HUES6 (cell line): ENCODE results near the gene DOCK6.

Experiments
- H3K27ac ChIP-seq: 2 replicates; pipeline ENCODE4 v1.7.0; 2013; ENCODE audit warnings: low read depth, mild to moderate bottlenecking, low read length, inconsistent platforms
- H3K27me3 ChIP-seq: 2 replicates; pipeline ENCODE4 v1.6.1; 2013; ENCODE audit warnings: low read length; ENCODE audit not compliant: control insufficient read depth, insufficient read depth
- H3K36me3 ChIP-seq: 2 replicates; pipeline ENCODE4 v1.6.1; 2013; ENCODE audit warnings: low read length; ENCODE audit not compliant: control insufficient read depth, insufficient read depth
- H3K4me1 ChIP-seq: 2 replicates; pipeline ENCODE4 v1.6.1; 2013; ENCODE audit warnings: low read length; ENCODE audit not compliant: control insufficient read depth, insufficient read depth
- H3K4me3 ChIP-seq: 2 replicates; pipeline ENCODE4 v1.5.1; 2013; ENCODE audit warnings: low read depth, low read length
- H3K9ac ChIP-seq: one replicate; pipeline ENCODE4 v1.6.1; 2013; ENCODE audit warnings: mild to moderate bottlenecking, low read length
- H3K9me3 ChIP-seq: 2 replicates; pipeline ENCODE4 v1.6.1; 2013; ENCODE audit warnings: low read depth, low read length; ENCODE audit not compliant: control insufficient read depth, insufficient read depth

Gene DOCK6

GRCh38 chr19:11177592-11177991 lies 84.7 kb downstream of the DOCK6 start:
- Histone ChIP-seq H3K27me3 (no peaks in the 10 kb centered on the region), H3K9ac (no peak overlapping the region), H3K27ac (no peak overlapping the region), H3K4me1 (peaks cover 4% of the 10 kb centered on the region; the same call in 1 of the 2 replicates), H3K9me3 (no peaks in the 10 kb centered on the region), H3K4me3 (no peak overlapping the region), H3K36me3 (peaks cover 52% of the 10 kb centered on the region)

GRCh38 chr19:11176466-11177193 lies 85.7 kb downstream of the DOCK6 start:
- no peak overlapping the region for H3K27ac ChIP-seq
- H3K27me3 ChIP-seq = no peaks in the 10 kb centered on the region
- H3K4me3 ChIP-seq = no peak overlapping the region
- no peaks in the 10 kb centered on the region for H3K9me3 ChIP-seq
- no peak overlapping the region for H3K9ac ChIP-seq
- H3K36me3 ChIP-seq = peaks cover 57% of the 10 kb centered on the region
- peaks cover 4% of the 10 kb centered on the region; the same call in 1 of the 2 replicates for H3K4me1 ChIP-seq

GRCh38 chr19:11175920-11176319 lies 86.4 kb downstream of the DOCK6 start:
- H3K27me3 ChIP-seq = no peaks in the 10 kb centered on the region
- peaks cover 57% of the 10 kb centered on the region for H3K36me3 ChIP-seq
- no peaks in the 10 kb centered on the region for H3K9me3 ChIP-seq
- H3K27ac ChIP-seq = no peak overlapping the region
- H3K9ac ChIP-seq = no peak overlapping the region
- no peak overlapping the region for H3K4me3 ChIP-seq
- H3K4me1 ChIP-seq = peaks cover 4% of the 10 kb centered on the region; the same call in 1 of the 2 replicates

GRCh38 chr19:11174336-11174735 lies 88.0 kb downstream of the DOCK6 start:
- H3K27me3 ChIP-seq = no peaks in the 10 kb centered on the region
- H3K4me1 ChIP-seq = no peaks in the 10 kb centered on the region
- H3K4me3 ChIP-seq = no peak overlapping the region
- no peak overlapping the region for H3K27ac ChIP-seq
- peaks cover 63% of the 10 kb centered on the region for H3K36me3 ChIP-seq
- H3K9me3 ChIP-seq = no peaks in the 10 kb centered on the region
- H3K9ac ChIP-seq = no peak overlapping the region

- Histone ChIP-seq H3K4me1 (no peaks in the 10 kb centered on the region), H3K4me3 (no peak overlapping the region), H3K27me3 (no peaks in the 10 kb centered on the region), H3K36me3 (peaks cover 66% of the 10 kb centered on the region), H3K9me3 (no peaks in the 10 kb centered on the region), H3K27ac (no peak overlapping the region), H3K9ac (no peak overlapping the region)
Measured at GRCh38 chr19:11173516-11174155, 88.7 kb downstream of the DOCK6 start.

- H3K36me3 ChIP-seq = peaks cover 67% of the 10 kb centered on the region
- H3K9ac ChIP-seq = no peak overlapping the region
- no peaks in the 10 kb centered on the region for H3K9me3 ChIP-seq
Measured at GRCh38 chr19:11172576-11172975, 89.7 kb downstream of the DOCK6 start.

GRCh38 chr19:11171144-11171543 lies 91.2 kb downstream of the DOCK6 start:
- Histone ChIP-seq H3K9me3 (no peaks in the 10 kb centered on the region), H3K27me3 (no peaks in the 10 kb centered on the region), H3K4me1 (no peaks in the 10 kb centered on the region), H3K9ac (no peak overlapping the region), H3K36me3 (peaks cover 66% of the 10 kb centered on the region), H3K4me3 (no peak overlapping the region), H3K27ac (no peak overlapping the region)

More at GRCh38 chr19:11172576-11172975, 89.7 kb downstream of the DOCK6 start:
- Histone ChIP-seq H3K4me3 (no peak overlapping the region), H3K27ac (no peak overlapping the region), H3K4me1 (no peaks in the 10 kb centered on the region), H3K27me3 (no peaks in the 10 kb centered on the region)

GRCh38 chr19:11169896-11170678 lies 92.2 kb downstream of the DOCK6 start:
- Histone ChIP-seq H3K4me3 (no peak overlapping the region), H3K36me3 (peaks cover 71% of the 10 kb centered on the region), H3K27ac (no peak overlapping the region), H3K9me3 (no peaks in the 10 kb centered on the region), H3K4me1 (no peaks in the 10 kb centered on the region), H3K9ac (no peak overlapping the region), H3K27me3 (no peaks in the 10 kb centered on the region)

GRCh38 chr19:11168568-11168967 lies 93.8 kb downstream of the DOCK6 start:
- H3K4me3 ChIP-seq = no peak overlapping the region
- H3K27ac ChIP-seq = no peak overlapping the region
- H3K9me3 ChIP-seq = no peaks in the 10 kb centered on the region
- H3K27me3 ChIP-seq = no peaks in the 10 kb centered on the region
- no peak overlapping the region for H3K9ac ChIP-seq
- H3K4me1 ChIP-seq = no peaks in the 10 kb centered on the region
- H3K36me3 ChIP-seq = peaks cover 56% of the 10 kb centered on the region

- Histone ChIP-seq H3K4me3 (no peak overlapping the region), H3K27ac (no peak overlapping the region), H3K36me3 (peaks cover 42% of the 10 kb centered on the region), H3K27me3 (no peaks in the 10 kb centered on the region), H3K4me1 (no peaks in the 10 kb centered on the region), H3K9me3 (no peaks in the 10 kb centered on the region), H3K9ac (no peak overlapping the region)
Measured at GRCh38 chr19:11166281-11167142, 95.8 kb downstream of the DOCK6 start.
